HUES48 (cell line): Measurements from ENCODE around the gene PTPN13.
"Not testable (repeated sequence)": the region's sequence is repeated elsewhere in the genome, so short reads cannot be mapped to it uniquely, and the experiment has no call there.

Experiments used
- H3K27ac ChIP-seq: one replicate; pipeline ENCODE4 v1.7.0; 2013; ENCODE audit warnings: low read depth, low read length, inconsistent platforms
- H3K27me3 ChIP-seq: 2 replicates; pipeline ENCODE4 v1.6.1; 2013; ENCODE audit warnings: mild to moderate bottlenecking, low read length; ENCODE audit not compliant: control insufficient read depth, insufficient read depth
- H3K36me3 ChIP-seq: 2 replicates; pipeline ENCODE4 v1.6.1; 2013; ENCODE audit warnings: low read length; ENCODE audit not compliant: control insufficient read depth, insufficient read depth
- H3K4me1 ChIP-seq: 2 replicates; pipeline ENCODE4 v1.6.1; 2013; ENCODE audit warnings: mild to moderate bottlenecking, low read length; ENCODE audit not compliant: control insufficient read depth, insufficient read depth
- H3K4me3 ChIP-seq: 2 replicates; pipeline ENCODE4 v1.5.1; 2013; ENCODE audit warnings: mild to moderate bottlenecking, low read depth, low read length
- H3K9ac ChIP-seq: 2 replicates; pipeline ENCODE4 v1.6.1; 2013; ENCODE audit warnings: mild to moderate bottlenecking, low read depth, low read length, moderate library complexity
- H3K9me3 ChIP-seq: 2 replicates; pipeline ENCODE4 v1.6.1; 2013; ENCODE audit warnings: low read length; ENCODE audit not compliant: control insufficient read depth, insufficient read depth

Gene PTPN13

GRCh38 chr4:86652332-86652932 lies 58.3 kb downstream of the PTPN13 start:
- H3K4me1 ChIP-seq: no peaks in the 10 kb centered on the region
- no peak overlapping the region for H3K27ac ChIP-seq
- H3K9ac ChIP-seq: no peak overlapping the region
- H3K9me3 ChIP-seq: peaks cover 5% of the 10 kb centered on the region; the same call in 1 of the 2 replicates
- no peaks in the 10 kb centered on the region for H3K36me3 ChIP-seq
- H3K27me3 ChIP-seq: no peaks in the 10 kb centered on the region
- no peak overlapping the region for H3K4me3 ChIP-seq

DNA sequence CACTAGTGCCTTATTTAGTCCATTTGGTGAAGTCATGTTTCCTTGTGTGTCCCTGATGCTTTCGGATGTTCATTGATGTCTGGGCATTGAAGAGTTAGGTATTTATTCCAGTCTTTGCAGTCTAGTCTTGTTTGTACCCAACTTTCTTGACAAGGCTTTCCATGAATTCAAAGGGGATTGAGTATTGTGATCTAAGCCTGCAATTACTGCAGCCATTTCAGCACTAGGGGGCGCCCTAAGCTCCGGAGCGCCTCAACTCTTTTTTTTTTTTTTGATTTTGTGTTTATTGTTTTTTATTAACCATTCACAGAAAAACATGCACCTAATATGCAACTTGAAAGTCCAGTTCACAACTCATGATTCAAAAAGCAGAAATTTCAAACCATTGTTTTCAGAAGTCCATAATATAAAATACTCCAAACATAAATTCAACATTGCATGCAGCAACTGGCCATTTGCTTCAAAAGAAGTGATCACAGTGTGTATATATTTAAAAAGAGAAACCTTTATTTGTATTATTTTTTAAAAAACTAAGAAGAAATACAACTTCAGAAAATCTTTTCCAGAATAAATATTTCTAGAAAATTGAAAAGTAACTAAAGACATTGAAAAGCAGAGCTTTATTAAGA lies 59.2 kb downstream of the PTPN13 start:
- no peaks in the 10 kb centered on the region for H3K36me3 ChIP-seq
- H3K9ac ChIP-seq: no peak overlapping the region
- H3K27ac ChIP-seq: no peak overlapping the region
- H3K4me1 ChIP-seq: no peaks in the 10 kb centered on the region
- no peaks in the 10 kb centered on the region for H3K27me3 ChIP-seq
- peaks cover 5% of the 10 kb centered on the region; the same call in 1 of the 2 replicates for H3K9me3 ChIP-seq
- H3K4me3 ChIP-seq: no peak overlapping the region

GRCh38 chr4:86656781-86657180 lies 62.7 kb downstream of the PTPN13 start:
- H3K9ac ChIP-seq, H3K9me3 ChIP-seq, H3K27me3 ChIP-seq, H3K4me3 ChIP-seq, H3K4me1 ChIP-seq, H3K27ac ChIP-seq, H3K36me3 ChIP-seq: not testable (repeated sequence)

DNA sequence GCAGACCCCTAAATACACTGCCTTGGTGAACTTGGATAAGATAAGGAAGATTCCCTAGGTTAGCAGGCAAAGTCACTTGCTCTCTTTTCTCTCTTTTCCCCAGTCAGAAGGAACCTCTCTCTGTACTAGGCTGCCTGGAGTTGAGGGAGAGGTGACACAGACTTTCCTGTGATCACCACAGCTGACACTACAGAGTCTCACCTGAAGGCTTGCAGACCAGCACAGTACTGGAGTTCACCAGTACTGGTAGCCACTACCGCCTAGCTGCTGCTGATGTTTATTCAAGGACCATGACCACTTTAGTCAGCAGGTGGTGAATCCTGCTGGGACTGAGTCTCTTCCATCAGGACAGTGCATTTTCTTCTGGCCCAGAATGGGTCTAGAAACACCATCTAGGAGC lies 63.3 kb downstream of the PTPN13 start:
- Histone ChIP-seq H3K36me3 (no peaks in the 10 kb centered on the region), H3K27me3 (no peaks in the 10 kb centered on the region), H3K4me1 (no peaks in the 10 kb centered on the region), H3K4me3 (no peak overlapping the region), H3K27ac (no peak overlapping the region), H3K9ac (no peak overlapping the region), H3K9me3 (peaks cover 5% of the 10 kb centered on the region; the same call in 1 of the 2 replicates)

DNA sequence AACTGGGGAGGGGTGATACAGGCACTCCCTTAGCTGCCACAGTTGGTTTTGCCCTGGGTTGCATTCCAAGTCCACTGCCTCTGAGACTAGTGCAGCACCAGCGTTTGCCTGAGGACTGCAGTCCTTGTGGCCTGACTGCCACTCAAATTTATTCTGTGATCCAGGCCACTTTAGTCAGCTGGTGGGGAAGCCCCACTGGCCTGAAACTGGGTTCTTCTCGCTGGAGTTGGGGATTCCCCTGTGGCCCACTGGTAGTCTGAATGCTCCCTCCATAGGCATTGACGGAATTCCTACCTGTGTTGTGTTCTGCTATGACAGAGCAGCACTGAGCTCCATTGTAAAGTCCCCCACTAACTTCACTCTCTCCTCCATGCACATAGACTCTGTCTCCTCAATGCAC lies 63.8 kb downstream of the PTPN13 start:
- Histone ChIP-seq H3K36me3 (no peaks in the 10 kb centered on the region), H3K27ac (no peak overlapping the region), H3K9ac (no peak overlapping the region), H3K27me3 (no peaks in the 10 kb centered on the region), H3K4me1 (no peaks in the 10 kb centered on the region), H3K4me3 (no peak overlapping the region), H3K9me3 (peaks cover 3% of the 10 kb centered on the region; the same call in 1 of the 2 replicates)

GRCh38 chr4:86660401-86660800 lies 66.3 kb downstream of the PTPN13 start:
- Histone ChIP-seq H3K27me3 (no peaks in the 10 kb centered on the region), H3K27ac (no peak overlapping the region), H3K4me3 (no peak overlapping the region), H3K4me1 (peaks cover 9% of the 10 kb centered on the region), H3K9me3 (peaks cover 3% of the 10 kb centered on the region; the same call in 1 of the 2 replicates), H3K9ac (no peak overlapping the region), H3K36me3 (no peaks in the 10 kb centered on the region)

DNA sequence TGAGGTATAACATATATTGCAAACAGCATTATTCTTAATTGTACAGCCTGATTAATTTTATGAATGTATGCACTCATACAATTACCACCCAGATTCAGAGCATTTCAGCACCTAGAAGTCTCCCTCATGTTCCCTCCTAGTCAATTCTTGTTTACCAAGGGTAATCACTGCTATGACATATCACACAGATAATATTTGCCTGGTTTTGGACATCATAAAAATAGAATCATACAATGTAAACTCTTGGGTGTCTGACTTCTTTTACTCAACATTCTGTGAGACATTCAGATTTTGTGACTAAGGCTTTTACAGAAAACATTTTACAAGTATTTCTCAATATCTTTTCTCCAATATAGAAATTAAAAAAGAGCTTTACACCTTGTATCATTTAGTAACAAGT lies 66.9 kb downstream of the PTPN13 start:
- H3K27ac ChIP-seq: no peak overlapping the region
- H3K9ac ChIP-seq: no peak overlapping the region
- H3K36me3 ChIP-seq: no peaks in the 10 kb centered on the region
- peaks cover 9% of the 10 kb centered on the region for H3K4me1 ChIP-seq
- H3K4me3 ChIP-seq: no peak overlapping the region
- H3K9me3 ChIP-seq: peaks cover 3% of the 10 kb centered on the region; the same call in 1 of the 2 replicates
- H3K27me3 ChIP-seq: no peaks in the 10 kb centered on the region

- H3K9ac ChIP-seq: no peak overlapping the region
- no peaks in the 10 kb centered on the region for H3K9me3 ChIP-seq
- H3K36me3 ChIP-seq: no peaks in the 10 kb centered on the region
- no peaks in the 10 kb centered on the region for H3K27me3 ChIP-seq
- no peak overlapping the region for H3K27ac ChIP-seq
- no peak overlapping the region for H3K4me3 ChIP-seq
- peaks cover 9% of the 10 kb centered on the region for H3K4me1 ChIP-seq
Observed at GRCh38 chr4:86661418-86661817, 67.3 kb downstream of the PTPN13 start.

- H3K4me3 ChIP-seq: no peak overlapping the region
- no peaks in the 10 kb centered on the region for H3K36me3 ChIP-seq
- no peak overlapping the region for H3K9ac ChIP-seq
- peaks cover 9% of the 10 kb centered on the region for H3K4me1 ChIP-seq
- no peaks in the 10 kb centered on the region for H3K9me3 ChIP-seq
- no peaks in the 10 kb centered on the region for H3K27me3 ChIP-seq
- H3K27ac ChIP-seq: no peak overlapping the region
Observed at GRCh38 chr4:86664959-86665358, 70.8 kb downstream of the PTPN13 start.

- Histone ChIP-seq H3K4me3 (no peak overlapping the region), H3K27me3 (no peaks in the 10 kb centered on the region), H3K36me3 (peaks cover 11% of the 10 kb centered on the region; the same call in 1 of the 2 replicates), H3K9me3 (peaks cover 6% of the 10 kb centered on the region; the same call in 1 of the 2 replicates), H3K4me1 (no peaks in the 10 kb centered on the region), H3K9ac (no peak overlapping the region), H3K27ac (no peak overlapping the region)
Observed at GRCh38 chr4:86670298-86670697, 76.2 kb downstream of the PTPN13 start.

GRCh38 chr4:86670756-86671155 lies 76.6 kb downstream of the PTPN13 start:
- Histone ChIP-seq H3K9me3 (peaks cover 6% of the 10 kb centered on the region; the same call in 1 of the 2 replicates), H3K4me1 (no peaks in the 10 kb centered on the region), H3K4me3 (no peak overlapping the region), H3K36me3 (peaks cover 11% of the 10 kb centered on the region; the same call in 1 of the 2 replicates), H3K9ac (no peak overlapping the region), H3K27ac (no peak overlapping the region), H3K27me3 (no peaks in the 10 kb centered on the region)
